Measurements from ENCODE around the gene FAM117A. TPM values are rescaled to one million over a fixed set of nuclear protein-coding genes. Genes with fewer than 3 reads are reported as not detected.

The FAM117A gene
- total and polyA plus RNA-seq, 10 of the 15 experiments (the other 5 are each of a cell fraction or from before 2014, with no cell fraction given), result 2.1 to 29.6 (median 20.0) TPM

DNA sequence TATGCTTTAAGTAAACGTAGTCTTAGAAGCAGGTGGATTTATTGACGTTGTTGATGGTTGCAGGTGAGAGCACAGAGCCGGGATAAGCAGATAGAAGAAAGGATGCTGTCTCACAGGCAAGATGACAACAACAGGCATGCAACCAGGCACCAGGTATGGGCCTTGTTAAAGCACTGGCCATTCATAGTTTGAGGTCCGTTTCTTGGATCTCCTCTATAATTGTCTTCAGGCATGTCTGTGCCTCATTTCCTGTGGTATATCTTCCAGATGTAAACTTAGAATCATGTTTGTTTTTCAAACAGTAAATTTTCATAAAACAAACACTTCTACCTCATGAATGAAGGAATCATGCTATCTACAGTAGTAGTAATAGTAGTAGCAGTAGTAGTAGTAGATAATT is 45.1 kb upstream of the FAM117A start:
- Histone ChIP-seq H4K20me1 (ENCODE audit: control insufficient read depth, insufficient read depth) (no peaks in the 10 kb centered on the region), H3K27ac (ENCODE audit: control insufficient read depth, insufficient read depth) (no peak overlapping the region), H3K4me1 (ENCODE audit: control insufficient read depth, insufficient read depth, low read length) (no peaks in the 10 kb centered on the region), H3K4me2 (ENCODE audit: control insufficient read depth, insufficient read depth) (no peak overlapping the region), H3K79me2 (ENCODE audit: control insufficient read depth, insufficient read depth, low read length) (no peaks in the 10 kb centered on the region), H2AFZ (ENCODE audit: control insufficient read depth, low read depth, low read length) (no peak overlapping the region), H3K36me3 (ENCODE audit: control insufficient read depth in 2 of 2, insufficient read depth in 2 of 2, low read length in 1 of 2) (peaks cover 4 to 42% of the 10 kb centered on the region in 2 experiments), H3K27me3 (replicated peaks in 1 of 2; ENCODE audit: control insufficient read depth in 2 of 2, insufficient read depth in 2 of 2, low read length in 1 of 2) (no peaks in the 10 kb centered on the region), H3K4me3 (no peak overlapping the region), H3K9me3 (replicated peaks; ENCODE audit: control insufficient read depth, insufficient read depth, low read length) (no peaks in the 10 kb centered on the region), H3K9ac (ENCODE audit: control insufficient read depth, insufficient read depth, low read length) (no peak overlapping the region)
- FAIRE-seq (no peak), ATAC-seq (no peak), DNase-seq (ENCODE audit: low read depth, low spot score) (no peak)
- in situ Hi-C loops (cut with MboI), result no loop called here
- intact Hi-C loops (cut with micrococcal nuclease; ENCODE audit: unreplicated experiment), result no loop called here
- BruUV-seq (replicated peaks), result no TSS peak
- 95% methylated on average over 4 of the region's 4 CpGs for WGBS (ENCODE audit: insufficient coverage, insufficient replicate concordance, low lambda C conversion rate, missing lambda C conversion rate)
- ChIA-PET RAD21 (ENCODE audit: unreplicated experiment) (no interaction called here), CTCF (interaction anchor here (1.2 kb wide), 1 partner anchor 21 kb away, joined by 3 read pairs; the partner anchor contains the start of gene KAT7), SMC1A (ENCODE audit: uncharacterized antibody, unreplicated experiment) (no interaction called here), POLR2A (no interaction called here)
- no peak for TF ChIP-seq MYC (IDR thresholded peaks at IDR 0.05; ENCODE audit: insufficient read depth, insufficient read length, insufficient replicate concordance, low read length, severe bottlenecking)

DNA sequence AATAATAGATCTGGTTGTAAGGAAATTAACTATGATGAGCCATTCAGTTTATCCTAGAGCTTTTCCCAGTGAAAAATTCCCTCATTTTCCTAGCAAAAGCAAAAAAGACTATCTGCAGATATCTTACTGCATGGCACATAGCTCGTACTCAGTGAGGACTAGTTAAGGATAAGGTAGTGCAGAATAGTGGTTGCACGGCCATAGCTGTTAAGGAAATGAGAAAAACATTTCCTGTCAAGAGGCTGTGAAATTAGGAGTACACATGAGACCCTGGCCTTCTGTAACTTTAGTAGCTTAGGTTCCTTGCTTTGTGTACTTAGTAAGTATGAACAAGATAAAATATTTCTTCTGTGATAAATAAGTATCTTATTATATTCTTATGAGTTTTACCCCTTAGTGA is 34.8 kb upstream of the FAM117A start:
- TF ChIP-seq, protein P1, sequence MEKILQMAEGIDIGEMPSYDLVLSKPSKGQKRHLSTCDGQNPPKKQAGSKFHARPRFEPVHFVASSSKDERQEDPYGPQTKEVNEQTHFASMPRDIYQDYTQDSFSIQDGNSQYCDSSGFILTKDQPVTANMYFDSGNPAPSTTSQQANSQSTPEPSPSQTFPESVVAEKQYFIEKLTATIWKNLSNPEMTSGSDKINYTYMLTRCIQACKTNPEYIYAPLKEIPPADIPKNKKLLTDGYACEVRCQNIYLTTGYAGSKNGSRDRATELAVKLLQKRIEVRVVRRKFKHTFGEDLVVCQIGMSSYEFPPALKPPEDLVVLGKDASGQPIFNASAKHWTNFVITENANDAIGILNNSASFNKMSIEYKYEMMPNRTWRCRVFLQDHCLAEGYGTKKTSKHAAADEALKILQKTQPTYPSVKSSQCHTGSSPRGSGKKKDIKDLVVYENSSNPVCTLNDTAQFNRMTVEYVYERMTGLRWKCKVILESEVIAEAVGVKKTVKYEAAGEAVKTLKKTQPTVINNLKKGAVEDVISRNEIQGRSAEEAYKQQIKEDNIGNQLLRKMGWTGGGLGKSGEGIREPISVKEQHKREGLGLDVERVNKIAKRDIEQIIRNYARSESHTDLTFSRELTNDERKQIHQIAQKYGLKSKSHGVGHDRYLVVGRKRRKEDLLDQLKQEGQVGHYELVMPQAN (conservative IDR thresholded peaks at IDR 0.05), result no peak
- TF ChIP-seq ZSCAN29 (IDR thresholded peaks at IDR 0.05) (no peak), TAF1 (IDR thresholded peaks at IDR 0.05; ENCODE audit: borderline replicate concordance, low read depth, low read length) (no peak), NR2C2 (IDR thresholded peaks at IDR 0.05; ENCODE audit: borderline replicate concordance, control insufficient read depth, insufficient read length, low read depth) (no peak), ZBED1 (IDR thresholded peaks at IDR 0.05; ENCODE audit: borderline replicate concordance) (no peak), RAD51 (IDR thresholded peaks at IDR 0.05) (no peak), POLR2AphosphoS2 (IDR thresholded peaks at IDR 0.05; ENCODE audit: low read depth, low read length) (no peak), RCOR1 (conservative IDR thresholded peaks at IDR 0.05; ENCODE audit: low read depth, low read length) (no peak), KLF5 (IDR thresholded peaks at IDR 0.05; ENCODE audit: partially characterized antibody) (no peak), IRF4 (IDR thresholded peaks at IDR 0.05; ENCODE audit: low read depth, low read length) (no peak)
- POLR2A ChIA-PET, result no interaction called here
- Histone ChIP-seq H3K4me1 (ENCODE audit: control insufficient read depth, insufficient read depth, low read length) (no peaks in the 10 kb centered on the region; the same call in 1 of the 2 replicates), H3K9me3 (replicated peaks; ENCODE audit: control insufficient read depth, insufficient read depth, low read length) (no peaks in the 10 kb centered on the region), H3K36me3 (ENCODE audit: control insufficient read depth in 2 of 2, insufficient read depth in 2 of 2, low read length in 1 of 2) (peaks cover 11 to 41% of the 10 kb centered on the region in 2 experiments), H3K4me2 (ENCODE audit: control insufficient read depth, insufficient read depth) (no peak overlapping the region), H3K4me3 (no peak overlapping the region), H3K27ac (ENCODE audit: control insufficient read depth, insufficient read depth) (no peak overlapping the region), H4K20me1 (ENCODE audit: control insufficient read depth, insufficient read depth) (0 out of 2 replicates have a peak, but pooled peaks cover 3% of the 10 kb centered on the region), H3K9ac (ENCODE audit: control insufficient read depth, insufficient read depth, low read length) (no peak overlapping the region), H3K27me3 (replicated peaks in 1 of 2; ENCODE audit: control insufficient read depth in 2 of 2, insufficient read depth in 2 of 2, low read length in 1 of 2) (no peaks in the 10 kb centered on the region), H2AFZ (ENCODE audit: control insufficient read depth, low read depth, low read length) (no peak overlapping the region), H3K79me2 (ENCODE audit: control insufficient read depth, insufficient read depth, low read length) (peaks cover 5% of the 10 kb centered on the region)
- intact Hi-C loops (cut with micrococcal nuclease; ENCODE audit: unreplicated experiment), result no loop called here
- no TSS peak for BruUV-seq (replicated peaks)
- no peak for FAIRE-seq
- 67% methylated on average over 2 of the region's 2 CpGs for WGBS (ENCODE audit: insufficient coverage, insufficient replicate concordance, low lambda C conversion rate, missing lambda C conversion rate)
- ATAC-seq, result no peak
- CTCF ChIA-PET, result interaction anchor here (0.9 to 2.6 kb wide), 5 partner anchors 42 to 391 kb away, joined by 3 to 9 read pairs (median 3); partner anchors contain the start of gene SLC35B1
- SMC1A ChIA-PET (ENCODE audit: uncharacterized antibody, unreplicated experiment), result interaction anchor here (1.0 kb wide), 1 partner anchor 47 kb away, joined by 3 read pairs; no protein-coding TSS in a partner anchor
- in situ Hi-C loops (cut with MboI), result no loop called here
- RAD21 ChIA-PET (ENCODE audit: unreplicated experiment), result no interaction called here
- DNase-seq (ENCODE audit: low read depth, low spot score), result no peak

Measured in GM12878 (cell line).